ENCODE measurements around the gene KRT7. TPM values are rescaled to one million over a fixed set of nuclear protein-coding genes. Genes with fewer than 3 reads are reported as not detected.
A peak's percentile ranks its signal among the peaks of the same experiment; 100 is the strongest.

The KRT7 gene
- total RNA-seq, 1 donor from 2014 or later = 664 TPM

DNA sequence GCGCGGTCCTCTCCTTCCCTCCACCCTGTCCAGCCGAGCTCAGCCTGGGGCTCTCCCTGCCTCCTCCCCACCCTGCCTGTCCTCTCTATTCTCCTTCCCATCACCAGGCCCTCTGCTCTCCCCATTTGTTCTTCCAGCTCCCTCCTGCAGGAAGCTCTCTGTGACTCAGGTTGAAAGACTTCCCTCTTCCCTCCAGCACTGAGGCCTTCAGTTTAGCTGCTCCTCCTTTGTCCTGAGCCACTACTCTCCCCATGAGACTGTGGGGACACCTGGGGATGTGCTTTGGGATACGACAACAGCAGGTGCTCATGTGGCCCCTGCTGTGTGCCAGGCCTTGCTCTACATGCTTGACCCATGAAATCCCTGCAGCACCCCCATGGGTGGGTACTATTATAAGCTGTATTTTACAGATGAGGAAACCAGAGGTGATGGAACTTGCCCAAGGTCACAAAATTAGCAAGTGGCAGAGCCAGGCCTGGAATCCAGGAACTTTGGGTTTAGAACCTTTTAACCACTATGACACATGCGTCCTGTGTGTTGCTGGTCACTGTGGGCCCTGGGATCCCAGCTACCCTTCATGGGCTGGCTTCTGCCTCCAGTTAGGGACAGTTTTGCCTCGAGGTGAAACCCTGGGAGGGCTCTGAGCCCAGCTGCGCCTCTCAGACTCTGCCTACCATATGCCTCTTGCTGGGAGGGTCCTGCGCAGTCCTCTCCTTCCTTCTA is 46.8 kb upstream of the KRT7 start:
- intact Hi-C loops (cut with DNase I) = no loop called here
- no peak overlapping the region for H3K4me3 ChIP-seq
- TF ChIP-seq, protein P1, sequence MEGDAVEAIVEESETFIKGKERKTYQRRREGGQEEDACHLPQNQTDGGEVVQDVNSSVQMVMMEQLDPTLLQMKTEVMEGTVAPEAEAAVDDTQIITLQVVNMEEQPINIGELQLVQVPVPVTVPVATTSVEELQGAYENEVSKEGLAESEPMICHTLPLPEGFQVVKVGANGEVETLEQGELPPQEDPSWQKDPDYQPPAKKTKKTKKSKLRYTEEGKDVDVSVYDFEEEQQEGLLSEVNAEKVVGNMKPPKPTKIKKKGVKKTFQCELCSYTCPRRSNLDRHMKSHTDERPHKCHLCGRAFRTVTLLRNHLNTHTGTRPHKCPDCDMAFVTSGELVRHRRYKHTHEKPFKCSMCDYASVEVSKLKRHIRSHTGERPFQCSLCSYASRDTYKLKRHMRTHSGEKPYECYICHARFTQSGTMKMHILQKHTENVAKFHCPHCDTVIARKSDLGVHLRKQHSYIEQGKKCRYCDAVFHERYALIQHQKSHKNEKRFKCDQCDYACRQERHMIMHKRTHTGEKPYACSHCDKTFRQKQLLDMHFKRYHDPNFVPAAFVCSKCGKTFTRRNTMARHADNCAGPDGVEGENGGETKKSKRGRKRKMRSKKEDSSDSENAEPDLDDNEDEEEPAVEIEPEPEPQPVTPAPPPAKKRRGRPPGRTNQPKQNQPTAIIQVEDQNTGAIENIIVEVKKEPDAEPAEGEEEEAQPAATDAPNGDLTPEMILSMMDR (IDR thresholded peaks at IDR 0.05) = no peak
- H3K4me1 ChIP-seq = no peaks in the 10 kb centered on the region
- no peaks in the 10 kb centered on the region for H3K27me3 ChIP-seq
- no peak overlapping the region for H3K27ac ChIP-seq
- no peak for ATAC-seq
- DNase-seq = no peak
- H3K36me3 ChIP-seq = no peaks in the 10 kb centered on the region
- no peaks in the 10 kb centered on the region for H3K9me3 ChIP-seq

DNA sequence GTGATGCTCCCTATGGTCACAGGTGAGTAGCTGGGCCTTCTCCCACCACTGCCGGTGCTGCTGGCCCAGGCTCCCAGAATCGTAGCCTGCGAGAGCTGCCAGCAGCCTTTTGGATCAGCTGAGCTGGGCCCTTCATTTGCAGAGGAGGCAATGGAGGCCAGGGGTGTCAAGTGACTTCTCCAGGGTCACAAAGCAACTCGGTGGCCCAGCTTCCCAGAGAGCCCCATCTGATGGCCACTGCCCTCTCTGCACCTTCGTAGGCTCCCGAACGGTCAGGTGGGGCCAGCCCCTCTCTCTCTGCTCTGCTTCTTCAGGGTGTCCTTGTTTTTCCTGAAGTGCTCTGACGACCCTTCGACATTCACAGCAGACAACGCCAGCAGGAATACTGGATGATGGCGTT is 45.8 kb upstream of the KRT7 start:
- no peak overlapping the region for H3K27ac ChIP-seq
- DNase-seq (no peak), ATAC-seq (no peak)
- peaks cover 8% of the 10 kb centered on the region for H3K4me1 ChIP-seq
- no peaks in the 10 kb centered on the region for H3K36me3 ChIP-seq
- intact Hi-C loops (cut with DNase I) = no loop called here
- TF ChIP-seq, protein P1 (IDR thresholded peaks at IDR 0.05) = no peak
- H3K4me3 ChIP-seq = no peak overlapping the region
- H3K9me3 ChIP-seq = no peaks in the 10 kb centered on the region
- no peaks in the 10 kb centered on the region for H3K27me3 ChIP-seq

DNA sequence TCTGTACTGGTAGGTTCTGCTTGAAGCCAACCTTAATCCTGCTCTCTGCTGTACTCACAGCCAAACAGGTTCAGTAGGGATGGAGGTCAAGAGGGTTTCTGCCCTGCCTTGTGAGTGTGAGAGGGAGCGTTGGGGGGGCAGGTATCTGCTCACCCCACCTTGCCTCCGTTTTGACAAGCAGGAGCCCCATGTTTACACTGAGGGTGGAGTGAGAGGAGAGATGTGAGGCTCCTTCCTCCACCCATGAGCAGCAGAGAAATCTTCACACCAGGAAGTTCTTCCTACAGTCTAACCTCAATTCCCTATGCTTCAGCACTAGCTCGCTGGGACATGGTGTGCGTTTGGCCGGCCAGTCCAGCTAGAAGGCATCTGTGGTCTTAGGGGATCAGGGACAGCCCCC is 45.4 kb upstream of the KRT7 start:
- Histone ChIP-seq H3K27me3 (no peaks in the 10 kb centered on the region), H3K9me3 (no peaks in the 10 kb centered on the region), H3K4me1 (peaks cover 10% of the 10 kb centered on the region), H3K4me3 (no peak overlapping the region), H3K36me3 (no peaks in the 10 kb centered on the region), H3K27ac (no peak overlapping the region)
- TF ChIP-seq, protein P1 (IDR thresholded peaks at IDR 0.05) = no peak
- DNase-seq (no peak), ATAC-seq (no peak)
- intact Hi-C loops (cut with DNase I) = no loop called here

DNA sequence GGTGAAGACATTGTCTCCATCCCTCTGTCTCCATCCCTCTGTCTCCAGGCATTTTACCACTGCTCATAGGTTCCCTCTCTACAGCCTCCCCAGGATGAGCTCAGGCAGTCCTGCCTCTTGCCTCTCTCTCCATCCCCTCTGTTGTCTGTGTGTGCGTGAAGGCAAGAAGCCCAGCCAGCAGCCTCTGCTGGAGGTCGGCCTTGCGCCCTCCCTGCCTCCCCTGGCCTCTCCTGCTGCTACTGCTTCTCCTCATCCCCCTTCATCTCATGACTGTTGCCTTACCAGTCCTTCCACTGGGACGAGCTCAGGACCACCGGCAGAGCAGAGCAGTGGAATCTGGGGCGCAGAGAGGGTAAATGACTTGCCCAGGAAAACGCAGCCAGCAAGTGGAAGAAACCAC is 44.4 kb upstream of the KRT7 start:
- intact Hi-C loops (cut with DNase I) = no loop called here
- ATAC-seq = no peak
- no peak overlapping the region for H3K4me3 ChIP-seq
- H3K9me3 ChIP-seq = no peaks in the 10 kb centered on the region
- DNase-seq = no peak
- H3K27ac ChIP-seq = no peak overlapping the region
- peaks cover 20% of the 10 kb centered on the region for H3K4me1 ChIP-seq
- no peaks in the 10 kb centered on the region for H3K27me3 ChIP-seq
- H3K36me3 ChIP-seq = no peaks in the 10 kb centered on the region
- TF ChIP-seq, protein P1 (IDR thresholded peaks at IDR 0.05) = no peak

DNA sequence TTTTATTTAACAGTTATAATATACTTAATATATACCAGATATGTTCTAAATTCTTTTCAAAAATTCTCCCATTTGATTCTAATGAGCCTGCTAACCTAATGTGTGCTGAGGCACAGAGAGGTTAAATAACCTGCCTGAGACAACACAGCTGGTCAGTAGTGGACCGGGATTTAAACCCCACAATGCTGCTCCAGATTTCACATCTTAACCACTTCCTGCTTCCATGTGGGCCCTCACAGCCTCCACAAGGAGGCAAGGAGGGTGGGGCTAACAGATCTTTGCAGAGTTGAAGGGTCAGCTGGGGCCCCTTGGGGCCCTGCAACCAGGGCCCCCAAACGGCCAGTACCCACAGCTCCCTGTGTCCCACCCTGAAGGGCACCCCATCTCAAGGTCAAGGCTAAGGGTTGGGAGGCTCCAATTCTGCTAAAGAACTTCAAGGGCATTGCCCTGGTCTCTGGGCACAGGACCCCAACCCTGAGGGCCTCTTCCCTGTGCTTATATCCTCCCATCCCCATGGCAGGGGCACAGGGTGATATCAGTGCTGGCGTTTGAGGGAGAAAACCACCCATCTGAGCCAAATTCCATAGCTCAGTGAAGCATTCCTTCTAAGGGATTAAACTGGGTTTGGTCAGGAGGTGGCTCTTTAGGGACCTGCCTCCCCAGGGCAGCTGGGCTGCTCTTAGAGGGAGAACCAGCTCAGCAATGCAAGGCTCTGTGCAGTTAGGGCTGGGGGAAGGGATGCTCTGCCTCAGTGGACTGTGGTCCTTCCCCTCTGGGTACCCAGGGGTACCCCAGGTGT is 43.5 kb upstream of the KRT7 start:
- TF ChIP-seq, protein P1 (IDR thresholded peaks at IDR 0.05) = no peak
- peaks cover 25% of the 10 kb centered on the region for H3K4me1 ChIP-seq
- H3K9me3 ChIP-seq = no peaks in the 10 kb centered on the region
- intact Hi-C loops (cut with DNase I) = no loop called here
- no peak for DNase-seq
- ATAC-seq = peak; percentile 1
- no peaks in the 10 kb centered on the region for H3K36me3 ChIP-seq
- no peak overlapping the region for H3K4me3 ChIP-seq
- no peaks in the 10 kb centered on the region for H3K27me3 ChIP-seq
- no peak overlapping the region for H3K27ac ChIP-seq

Measured in upper lobe of right lung (tissue), 1 donor.